HL-60 (cell line): ENCODE measurements around the gene NHEJ1.

ENCODE experiments used
- DNase-seq, 2 experiments: peaks; one replicate each; pipeline ENCODE4 v3.0.0-alpha.2; 2010 to 2020; ENCODE audit warnings: low read depth in 1 of 2, low spot score in 1 of 2
- H3K27ac ChIP-seq: fragments of 250-450 bp; sonication (Bioruptor Pico); replicated peaks from 2 replicates; pipeline ENCODE4 v1.5.1; 2020; ENCODE audit warnings: mild to moderate bottlenecking, moderate library complexity
- H3K27me3 ChIP-seq: fragments of 250-450 bp; sonication (Bioruptor Pico); 2 replicates; pipeline ENCODE4 v1.5.1; 2021; ENCODE audit warnings: mild to moderate bottlenecking, moderate library complexity; ENCODE audit not compliant: insufficient read depth, poor library complexity, severe bottlenecking
- H3K4me3 ChIP-seq: replicated peaks from 2 replicates; pipeline ENCODE4 v1.5.1; 2011; ENCODE audit warnings: mild to moderate bottlenecking, control low read depth, low read length; ENCODE audit not compliant: insufficient read depth
- GABPA ChIP-seq: IDR thresholded peaks from 2 replicates; pipeline ENCODE4 v1.6.1; 2012; ENCODE audit warnings: low read depth
- POLR2AphosphoS5 ChIP-seq: IDR thresholded peaks from 2 replicates; pipeline ENCODE4 v1.6.1; 2012; ENCODE audit warnings: low read depth
- SPI1 ChIP-seq: IDR thresholded peaks from 2 replicates; pipeline ENCODE4 v1.6.1; 2012; ENCODE audit warnings: low read depth, mild to moderate bottlenecking, borderline replicate concordance
- TF ChIP-seq, protein P1 (sequence below): IDR thresholded peaks from one replicate; pipeline ENCODE4 v1.5.1; 2011; ENCODE audit warnings: low read length, control low read depth, inconsistent platforms; ENCODE audit not compliant: insufficient read depth
- TF ChIP-seq, protein P2 (sequence below): IDR thresholded peaks from 2 replicates; pipeline ENCODE4 v1.6.1; 2012; ENCODE audit warnings: low read depth; ENCODE audit not compliant: insufficient replicate concordance

Gene NHEJ1

DNA sequence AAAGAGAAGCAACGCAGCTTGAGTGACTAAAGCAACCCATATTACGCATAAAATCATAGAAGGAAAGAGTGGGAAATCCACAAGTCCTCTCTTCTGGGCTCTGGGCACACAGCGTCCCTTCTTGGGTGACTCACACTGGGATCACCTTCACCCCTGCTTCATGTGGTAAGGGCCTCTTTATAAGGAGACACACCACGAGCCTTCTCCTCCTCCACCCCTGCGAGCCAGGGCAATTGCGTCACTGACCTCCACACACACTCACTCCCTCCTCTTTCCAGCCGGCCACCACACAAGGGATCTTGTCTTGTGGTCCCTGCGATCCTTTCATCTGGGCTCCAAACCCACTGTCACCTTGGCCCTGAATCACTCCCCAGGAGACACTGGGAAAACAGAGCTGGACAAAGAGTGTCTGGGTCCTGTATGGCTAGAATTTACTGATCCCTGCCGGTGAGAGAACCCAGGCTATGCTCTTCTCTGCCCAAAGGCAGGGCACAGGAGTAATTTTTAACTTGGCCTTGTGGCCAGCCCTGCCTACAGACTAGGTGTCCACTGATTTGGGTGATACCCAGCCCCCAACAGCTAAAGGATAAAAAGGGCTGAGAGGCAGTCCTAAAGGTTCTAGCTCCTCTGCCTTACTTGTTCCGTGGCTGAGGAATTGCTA is 35.3 kb downstream of the NHEJ1 start:
- Histone ChIP-seq H3K4me3 (no peak overlapping the region), H3K27ac (no peak overlapping the region)
- DNase-seq: peak; percentile 60 to 78

GRCh38 chr2:219124381-219125110 is 36.1 kb downstream of the NHEJ1 start:
- no peak for DNase-seq
- H3K27ac ChIP-seq: no peak overlapping the region
- TF ChIP-seq SPI1: no peak
- TF ChIP-seq, protein P1, sequence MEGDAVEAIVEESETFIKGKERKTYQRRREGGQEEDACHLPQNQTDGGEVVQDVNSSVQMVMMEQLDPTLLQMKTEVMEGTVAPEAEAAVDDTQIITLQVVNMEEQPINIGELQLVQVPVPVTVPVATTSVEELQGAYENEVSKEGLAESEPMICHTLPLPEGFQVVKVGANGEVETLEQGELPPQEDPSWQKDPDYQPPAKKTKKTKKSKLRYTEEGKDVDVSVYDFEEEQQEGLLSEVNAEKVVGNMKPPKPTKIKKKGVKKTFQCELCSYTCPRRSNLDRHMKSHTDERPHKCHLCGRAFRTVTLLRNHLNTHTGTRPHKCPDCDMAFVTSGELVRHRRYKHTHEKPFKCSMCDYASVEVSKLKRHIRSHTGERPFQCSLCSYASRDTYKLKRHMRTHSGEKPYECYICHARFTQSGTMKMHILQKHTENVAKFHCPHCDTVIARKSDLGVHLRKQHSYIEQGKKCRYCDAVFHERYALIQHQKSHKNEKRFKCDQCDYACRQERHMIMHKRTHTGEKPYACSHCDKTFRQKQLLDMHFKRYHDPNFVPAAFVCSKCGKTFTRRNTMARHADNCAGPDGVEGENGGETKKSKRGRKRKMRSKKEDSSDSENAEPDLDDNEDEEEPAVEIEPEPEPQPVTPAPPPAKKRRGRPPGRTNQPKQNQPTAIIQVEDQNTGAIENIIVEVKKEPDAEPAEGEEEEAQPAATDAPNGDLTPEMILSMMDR: no peak
- no peak for TF ChIP-seq GABPA
- no peak for TF ChIP-seq POLR2AphosphoS5
- TF ChIP-seq, protein P2, sequence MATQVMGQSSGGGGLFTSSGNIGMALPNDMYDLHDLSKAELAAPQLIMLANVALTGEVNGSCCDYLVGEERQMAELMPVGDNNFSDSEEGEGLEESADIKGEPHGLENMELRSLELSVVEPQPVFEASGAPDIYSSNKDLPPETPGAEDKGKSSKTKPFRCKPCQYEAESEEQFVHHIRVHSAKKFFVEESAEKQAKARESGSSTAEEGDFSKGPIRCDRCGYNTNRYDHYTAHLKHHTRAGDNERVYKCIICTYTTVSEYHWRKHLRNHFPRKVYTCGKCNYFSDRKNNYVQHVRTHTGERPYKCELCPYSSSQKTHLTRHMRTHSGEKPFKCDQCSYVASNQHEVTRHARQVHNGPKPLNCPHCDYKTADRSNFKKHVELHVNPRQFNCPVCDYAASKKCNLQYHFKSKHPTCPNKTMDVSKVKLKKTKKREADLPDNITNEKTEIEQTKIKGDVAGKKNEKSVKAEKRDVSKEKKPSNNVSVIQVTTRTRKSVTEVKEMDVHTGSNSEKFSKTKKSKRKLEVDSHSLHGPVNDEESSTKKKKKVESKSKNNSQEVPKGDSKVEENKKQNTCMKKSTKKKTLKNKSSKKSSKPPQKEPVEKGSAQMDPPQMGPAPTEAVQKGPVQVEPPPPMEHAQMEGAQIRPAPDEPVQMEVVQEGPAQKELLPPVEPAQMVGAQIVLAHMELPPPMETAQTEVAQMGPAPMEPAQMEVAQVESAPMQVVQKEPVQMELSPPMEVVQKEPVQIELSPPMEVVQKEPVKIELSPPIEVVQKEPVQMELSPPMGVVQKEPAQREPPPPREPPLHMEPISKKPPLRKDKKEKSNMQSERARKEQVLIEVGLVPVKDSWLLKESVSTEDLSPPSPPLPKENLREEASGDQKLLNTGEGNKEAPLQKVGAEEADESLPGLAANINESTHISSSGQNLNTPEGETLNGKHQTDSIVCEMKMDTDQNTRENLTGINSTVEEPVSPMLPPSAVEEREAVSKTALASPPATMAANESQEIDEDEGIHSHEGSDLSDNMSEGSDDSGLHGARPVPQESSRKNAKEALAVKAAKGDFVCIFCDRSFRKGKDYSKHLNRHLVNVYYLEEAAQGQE: no peak
- no peak overlapping the region for H3K4me3 ChIP-seq
- H3K27me3 ChIP-seq: no peaks in the 10 kb centered on the region

More for the DNA sequence above, 35.3 kb downstream of the NHEJ1 start:
- H3K27me3 ChIP-seq: no peaks in the 10 kb centered on the region
- TF ChIP-seq, protein P2: no peak
- TF ChIP-seq SPI1: no peak
- TF ChIP-seq, protein P1: no peak
- TF ChIP-seq POLR2AphosphoS5: no peak
- no peak for TF ChIP-seq GABPA

DNA sequence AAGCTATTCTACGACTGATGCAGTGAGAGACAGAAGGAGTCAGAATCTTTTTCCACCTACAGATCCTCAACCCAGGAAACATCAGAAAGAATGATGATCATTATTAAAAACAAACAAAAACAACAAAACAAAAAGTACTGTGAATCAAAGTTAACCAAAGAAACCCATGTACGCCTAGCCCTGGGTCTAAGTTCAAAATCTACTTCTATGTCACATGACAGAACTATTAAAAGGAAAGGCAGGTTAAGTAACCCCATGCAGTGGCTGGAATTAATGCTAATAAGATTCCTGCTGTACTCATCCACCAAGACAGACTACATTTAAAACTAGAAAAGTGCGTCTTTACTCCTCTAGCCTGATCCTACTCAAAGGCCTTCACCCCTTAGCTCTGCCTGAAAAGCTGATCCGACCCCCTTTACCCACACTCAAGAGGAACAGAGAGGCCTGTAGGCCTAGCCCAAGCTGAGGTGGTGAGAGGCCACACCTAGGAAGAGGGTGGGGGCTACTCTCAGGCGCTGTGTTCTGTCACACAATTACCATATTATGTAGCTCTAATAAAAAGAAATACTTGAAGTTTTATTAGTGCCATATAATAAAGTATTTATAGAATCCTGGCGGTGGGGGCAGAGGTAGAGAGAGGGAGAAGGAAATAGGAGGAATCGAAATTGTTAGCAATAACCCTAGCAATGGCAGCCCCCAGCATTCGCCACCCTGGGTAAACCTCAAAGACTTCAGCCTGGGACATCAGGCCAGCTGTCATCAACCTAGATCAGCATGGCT is 37.1 kb downstream of the NHEJ1 start:
- no peak for DNase-seq
- TF ChIP-seq POLR2AphosphoS5: no peak
- TF ChIP-seq GABPA: no peak
- no peak for TF ChIP-seq SPI1
- TF ChIP-seq, protein P1: no peak
- TF ChIP-seq, protein P2: no peak
- Histone ChIP-seq H3K27ac (no peak overlapping the region), H3K4me3 (no peak overlapping the region), H3K27me3 (no peaks in the 10 kb centered on the region)
